ENCODE results near the gene PLXNA2.

DNA sequence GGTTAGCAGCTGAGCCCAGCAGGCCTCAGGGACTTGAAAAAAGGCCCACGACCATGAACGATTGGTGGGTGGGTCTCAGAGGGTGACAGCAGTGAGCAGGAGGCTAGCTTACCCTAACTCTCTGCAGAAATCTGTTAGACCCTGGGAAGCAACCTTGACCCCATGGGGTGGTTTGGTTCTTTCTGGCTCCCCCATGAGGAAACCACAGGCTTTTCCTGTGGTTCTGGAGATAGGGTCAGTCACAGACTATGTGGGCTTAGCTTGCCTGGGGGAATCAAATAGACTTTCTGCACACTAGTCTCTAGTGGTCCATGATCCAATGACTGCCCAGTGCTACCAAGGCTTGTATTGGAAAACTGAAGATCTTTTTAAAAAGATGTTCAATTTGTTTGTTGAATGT is 118.1 kb downstream of the PLXNA2 start:
- TF ChIP-seq, protein P1, sequence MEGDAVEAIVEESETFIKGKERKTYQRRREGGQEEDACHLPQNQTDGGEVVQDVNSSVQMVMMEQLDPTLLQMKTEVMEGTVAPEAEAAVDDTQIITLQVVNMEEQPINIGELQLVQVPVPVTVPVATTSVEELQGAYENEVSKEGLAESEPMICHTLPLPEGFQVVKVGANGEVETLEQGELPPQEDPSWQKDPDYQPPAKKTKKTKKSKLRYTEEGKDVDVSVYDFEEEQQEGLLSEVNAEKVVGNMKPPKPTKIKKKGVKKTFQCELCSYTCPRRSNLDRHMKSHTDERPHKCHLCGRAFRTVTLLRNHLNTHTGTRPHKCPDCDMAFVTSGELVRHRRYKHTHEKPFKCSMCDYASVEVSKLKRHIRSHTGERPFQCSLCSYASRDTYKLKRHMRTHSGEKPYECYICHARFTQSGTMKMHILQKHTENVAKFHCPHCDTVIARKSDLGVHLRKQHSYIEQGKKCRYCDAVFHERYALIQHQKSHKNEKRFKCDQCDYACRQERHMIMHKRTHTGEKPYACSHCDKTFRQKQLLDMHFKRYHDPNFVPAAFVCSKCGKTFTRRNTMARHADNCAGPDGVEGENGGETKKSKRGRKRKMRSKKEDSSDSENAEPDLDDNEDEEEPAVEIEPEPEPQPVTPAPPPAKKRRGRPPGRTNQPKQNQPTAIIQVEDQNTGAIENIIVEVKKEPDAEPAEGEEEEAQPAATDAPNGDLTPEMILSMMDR (IDR thresholded peaks at IDR 0.05) = no peak
- TF ChIP-seq POLR2AphosphoS5 (IDR thresholded peaks at IDR 0.05) (no peak), POLR2A (IDR thresholded peaks at IDR 0.05; ENCODE audit: low read depth) (no peak)
